PC-3 (cell line): Measurements from ENCODE around the gene TMEM131. TPM values are rescaled to one million over a fixed set of nuclear protein-coding genes. Genes with fewer than 3 reads are reported as not detected.

Source experiments
- ATAC-seq: fragments of 200-7000 bp; cut with Tn5 transposase; 2 replicates; pipeline ENCODE4 v1.9.1; 2020; ENCODE audit warnings: mild to moderate bottlenecking, moderate library complexity
- BruUV-seq: library from RNA; stranded (reverse); fragments of 400-500 nt; replicated peaks from 2 replicates; lab custom pipeline; 2021; lab: Mats Ljungman, UMichigan
- CTCF ChIA-PET: fragments of 300-600 bp; sonication (Branson Sonifier 250); formaldehyde crosslinking; loops from one replicate; lab custom pipeline; 2022; ENCODE audit warnings: antibody characterized with exemption; lab: Charles Lee
- POLR2A ChIA-PET: fragments of 300-600 bp; sonication (Branson Sonifier 250); formaldehyde crosslinking; loops from one replicate; lab custom pipeline; 2022; ENCODE audit warnings: antibody characterized with exemption; ENCODE audit not compliant: unreplicated experiment; lab: Charles Lee
- DNase-seq: peaks from one replicate; pipeline ENCODE4 v3.0.0-alpha.2; 2015
- H2AFZ ChIP-seq: fragments of 300-600 bp; sonication (generic); 2 replicates; pipeline ENCODE4 v1.6.0; 2016; ENCODE audit warnings: antibody characterized with exemption, low read length
- H3F3A ChIP-seq: fragments of 300-600 bp; sonication (generic); one replicate; pipeline ENCODE4 v1.6.0; 2017; ENCODE audit warnings: antibody characterized with exemption, low read length, control low read depth, mild to moderate bottlenecking; ENCODE audit not compliant: unreplicated experiment
- H3K27ac ChIP-seq: fragments of 300-600 bp; sonication (generic); 2 replicates; pipeline ENCODE4 v1.5.1; 2016; ENCODE audit warnings: mild to moderate bottlenecking, low read length
- H3K27me3 ChIP-seq: fragments of 300-600 bp; sonication (generic); 2 replicates; pipeline ENCODE4 v1.6.1; 2016; ENCODE audit warnings: low read length, mixed read lengths
- H3K36me3 ChIP-seq: fragments of 300-600 bp; sonication (generic); 2 replicates; pipeline ENCODE4 v1.6.1; 2016; ENCODE audit warnings: low read depth, mixed run types, low read length, mixed read lengths
- H3K4me1 ChIP-seq: fragments of 300-600 bp; sonication (generic); 2 replicates; pipeline ENCODE4 v1.5.1; 2016; ENCODE audit warnings: low read length; ENCODE audit not compliant: insufficient read depth
- H3K4me2 ChIP-seq: fragments of 300-600 bp; sonication (generic); 2 replicates; pipeline ENCODE4 v1.6.0; 2016; ENCODE audit warnings: low read length
- H3K4me3 ChIP-seq: fragments of 300-600 bp; sonication (generic); 2 replicates; pipeline ENCODE4 v1.5.1; 2016; ENCODE audit warnings: mild to moderate bottlenecking, low read length, mixed read lengths
- H3K79me2 ChIP-seq: fragments of 300-600 bp; sonication (generic); 2 replicates; pipeline ENCODE4 v1.6.1; 2017; ENCODE audit warnings: low read length, mixed read lengths
- H3K9ac ChIP-seq: fragments of 300-600 bp; sonication (generic); 2 replicates; pipeline ENCODE4 v1.6.0; 2016; ENCODE audit warnings: mild to moderate bottlenecking, low read length
- H3K9me2 ChIP-seq: fragments of 300-600 bp; sonication (generic); replicated peaks from 2 replicates; pipeline ENCODE4 v1.6.1; 2016; ENCODE audit warnings: mixed run types, low read length, mixed read lengths
- H3K9me3 ChIP-seq: fragments of 300-600 bp; sonication (generic); 2 replicates; pipeline ENCODE4 v1.6.1; 2016; ENCODE audit warnings: low read length, mixed read lengths
- H4K20me1 ChIP-seq: fragments of 300-600 bp; sonication (generic); 2 replicates; pipeline ENCODE4 v1.6.1; 2016; ENCODE audit warnings: low read length, mixed read lengths
- EZH2 ChIP-seq: fragments of 300-600 bp; sonication (generic); IDR thresholded peaks from one replicate; pipeline ENCODE4 v1.6.1; 2017; ENCODE audit warnings: antibody characterized with exemption, mild to moderate bottlenecking, low read length; ENCODE audit not compliant: unreplicated experiment
- EZH2phosphoT487 ChIP-seq: fragments of 300-600 bp; sonication (generic); IDR thresholded peaks from 2 replicates; pipeline ENCODE4 v1.6.1; 2018; ENCODE audit warnings: mild to moderate bottlenecking, antibody characterized with exemption, low read length, borderline replicate concordance
- intact Hi-C: fragments of 100-400 bp; cut with micrococcal nuclease; formaldehyde crosslinking; loops from 2 replicates; pipeline ENCODE4 v1.9.0; 2023
- total RNA-seq: library from RNA; depleted of rRNA; stranded (reverse); fragments of >200 nt; gene quantifications from 2 replicates; pipeline ENCODE4 v1.2.3, GENCODE V29; 2014
- TF ChIP-seq, protein P1 (sequence below): fragments of 300-600 bp; sonication (generic); conservative IDR thresholded peaks from 2 replicates; pipeline ENCODE4 v1.5.1; 2017; ENCODE audit warnings: antibody characterized with exemption, low read depth, mild to moderate bottlenecking, low read length

TMEM131 gene
- total RNA-seq, 1 experiment from 2014 or later, result 21.1 TPM

- H4K20me1 ChIP-seq, result no peaks in the 10 kb centered on the region
- H3F3A ChIP-seq, result no peaks in the 10 kb centered on the region
- no peaks in the 10 kb centered on the region for H3K9me2 ChIP-seq
- H3K4me3 ChIP-seq, result no peak overlapping the region
- no peak overlapping the region for H3K9ac ChIP-seq
- no peak overlapping the region for H3K27ac ChIP-seq
- 0 out of 2 replicates have a peak, but pooled peaks cover 12% of the 10 kb centered on the region for H3K36me3 ChIP-seq
- H3K9me3 ChIP-seq, result no peaks in the 10 kb centered on the region
- DNase-seq (no peak), ATAC-seq (no peak)
- no peak overlapping the region for H3K4me2 ChIP-seq
- H3K4me1 ChIP-seq, result peaks cover 24% of the 10 kb centered on the region
- BruUV-seq, result no TSS peak
- POLR2A ChIA-PET, result no interaction called here
- no peaks in the 10 kb centered on the region for H3K27me3 ChIP-seq
- TF ChIP-seq EZH2phosphoT487, result no peak
- no peak for TF ChIP-seq EZH2
- TF ChIP-seq, protein P1, sequence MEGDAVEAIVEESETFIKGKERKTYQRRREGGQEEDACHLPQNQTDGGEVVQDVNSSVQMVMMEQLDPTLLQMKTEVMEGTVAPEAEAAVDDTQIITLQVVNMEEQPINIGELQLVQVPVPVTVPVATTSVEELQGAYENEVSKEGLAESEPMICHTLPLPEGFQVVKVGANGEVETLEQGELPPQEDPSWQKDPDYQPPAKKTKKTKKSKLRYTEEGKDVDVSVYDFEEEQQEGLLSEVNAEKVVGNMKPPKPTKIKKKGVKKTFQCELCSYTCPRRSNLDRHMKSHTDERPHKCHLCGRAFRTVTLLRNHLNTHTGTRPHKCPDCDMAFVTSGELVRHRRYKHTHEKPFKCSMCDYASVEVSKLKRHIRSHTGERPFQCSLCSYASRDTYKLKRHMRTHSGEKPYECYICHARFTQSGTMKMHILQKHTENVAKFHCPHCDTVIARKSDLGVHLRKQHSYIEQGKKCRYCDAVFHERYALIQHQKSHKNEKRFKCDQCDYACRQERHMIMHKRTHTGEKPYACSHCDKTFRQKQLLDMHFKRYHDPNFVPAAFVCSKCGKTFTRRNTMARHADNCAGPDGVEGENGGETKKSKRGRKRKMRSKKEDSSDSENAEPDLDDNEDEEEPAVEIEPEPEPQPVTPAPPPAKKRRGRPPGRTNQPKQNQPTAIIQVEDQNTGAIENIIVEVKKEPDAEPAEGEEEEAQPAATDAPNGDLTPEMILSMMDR, result no peak
- no peaks in the 10 kb centered on the region for H3K79me2 ChIP-seq
- CTCF ChIA-PET, result no interaction called here
- no peak overlapping the region for H2AFZ ChIP-seq
- intact Hi-C loops, result no loop called here
Observed at GRCh38 chr2:97750017-97750416, 245.7 kb downstream of the TMEM131 start.

- Histone ChIP-seq H3K4me2 (no peak overlapping the region), H3K27me3 (no peaks in the 10 kb centered on the region), H3K4me1 (peaks cover 24% of the 10 kb centered on the region), H3F3A (no peaks in the 10 kb centered on the region), H3K9me3 (no peaks in the 10 kb centered on the region), H3K27ac (no peak overlapping the region), H3K4me3 (no peak overlapping the region), H3K9me2 (no peaks in the 10 kb centered on the region), H2AFZ (no peak overlapping the region), H3K9ac (no peak overlapping the region), H3K79me2 (no peaks in the 10 kb centered on the region), H3K36me3 (0 out of 2 replicates have a peak, but pooled peaks cover 12% of the 10 kb centered on the region), H4K20me1 (no peaks in the 10 kb centered on the region)
- POLR2A ChIA-PET, result no interaction called here
- no peak for DNase-seq
- intact Hi-C loops, result no loop called here
- no peak for TF ChIP-seq EZH2phosphoT487
- no peak for TF ChIP-seq EZH2
- TF ChIP-seq, protein P1, result no peak
- BruUV-seq, result no TSS peak
- no peak for ATAC-seq
- CTCF ChIA-PET, result interaction anchor here (0.6 kb wide), 1 partner anchor 55 kb away, joined by 4 read pairs; no protein-coding TSS in a partner anchor
Observed at GRCh38 chr2:97749581-97749980, 246.2 kb downstream of the TMEM131 start.

DNA sequence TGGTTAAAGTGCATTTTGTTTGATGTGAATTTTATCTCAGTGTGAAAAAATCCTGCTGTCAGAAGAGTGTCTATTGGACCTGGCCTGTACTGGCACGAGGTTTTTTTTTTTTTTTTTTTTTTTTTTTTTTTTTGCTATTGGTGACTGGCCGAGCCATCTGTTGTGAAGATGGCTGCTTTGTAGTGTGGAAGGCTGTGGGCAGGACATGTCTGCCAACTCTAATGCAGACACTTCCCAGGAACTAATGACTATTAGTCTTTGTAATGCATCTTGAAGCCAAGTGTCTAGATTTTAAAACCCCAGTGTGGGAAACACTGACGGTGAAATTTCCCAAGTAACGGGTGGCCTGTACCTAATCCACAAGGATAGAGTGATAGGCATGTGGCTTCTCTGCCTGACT is 248.0 kb downstream of the TMEM131 start:
- TF ChIP-seq EZH2 (no peak), EZH2phosphoT487 (no peak)
- no peaks in the 10 kb centered on the region for H3F3A ChIP-seq
- intact Hi-C loops, result no loop called here
- H3K27me3 ChIP-seq, result no peaks in the 10 kb centered on the region
- H3K9me2 ChIP-seq, result no peaks in the 10 kb centered on the region
- peaks cover 12% of the 10 kb centered on the region; the same call in 1 of the 2 replicates for H3K36me3 ChIP-seq
- H3K79me2 ChIP-seq, result no peaks in the 10 kb centered on the region
- no peaks in the 10 kb centered on the region for H3K9me3 ChIP-seq
- ATAC-seq, result no peak
- no peaks in the 10 kb centered on the region for H4K20me1 ChIP-seq
- H3K4me2 ChIP-seq, result no peak overlapping the region
- POLR2A ChIA-PET, result no interaction called here
- H3K4me3 ChIP-seq, result no peak overlapping the region
- BruUV-seq, result no TSS peak
- H2AFZ ChIP-seq, result no peak overlapping the region
- DNase-seq, result no peak
- H3K27ac ChIP-seq, result no peak overlapping the region
- peaks cover 15% of the 10 kb centered on the region for H3K4me1 ChIP-seq
- no peak overlapping the region for H3K9ac ChIP-seq
- CTCF ChIA-PET, result interaction anchor here (1.7 kb wide), 1 partner anchor 47 kb away, joined by 5 read pairs; no protein-coding TSS in a partner anchor
